Stimulated activated CD4-positive, alpha-beta T cell treated with anti-CD3 and anti-CD28 coated beads, Interleukin-15, amount 100 ng/mL, for 24 hours (primary cell): ENCODE data around the gene CCDC51.

Experiments
- DNase-seq: peaks from one replicate; pipeline ENCODE4 v3.0.0-alpha.2; 2020

The CCDC51 gene

GRCh38 chr3:48432411-48433371, 7.2 kb downstream of the CCDC51 start:
- DNase-seq = no peak

GRCh38 chr3:48431224-48432029, 8.5 kb downstream of the CCDC51 start:
- no peak for DNase-seq

DNA sequence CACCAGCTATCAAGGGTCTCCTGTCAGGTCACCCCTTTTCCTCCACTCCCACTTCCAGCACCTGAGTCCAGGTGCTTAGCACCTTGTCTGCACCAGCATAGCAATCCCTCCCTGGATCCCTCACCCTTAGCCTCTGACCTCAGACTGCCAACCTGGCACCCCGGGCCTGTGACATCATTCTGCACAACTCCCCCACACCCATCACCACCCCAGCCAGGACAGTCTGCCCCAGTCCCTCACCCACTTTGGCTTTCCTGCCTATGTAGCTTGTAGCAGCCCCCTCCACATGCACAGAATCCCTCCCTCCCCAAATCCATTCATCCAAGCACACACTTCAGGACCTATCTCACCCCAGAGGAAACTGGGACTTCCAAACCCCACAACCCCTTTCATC, 9.2 kb downstream of the CCDC51 start:
- DNase-seq = no peak

DNA sequence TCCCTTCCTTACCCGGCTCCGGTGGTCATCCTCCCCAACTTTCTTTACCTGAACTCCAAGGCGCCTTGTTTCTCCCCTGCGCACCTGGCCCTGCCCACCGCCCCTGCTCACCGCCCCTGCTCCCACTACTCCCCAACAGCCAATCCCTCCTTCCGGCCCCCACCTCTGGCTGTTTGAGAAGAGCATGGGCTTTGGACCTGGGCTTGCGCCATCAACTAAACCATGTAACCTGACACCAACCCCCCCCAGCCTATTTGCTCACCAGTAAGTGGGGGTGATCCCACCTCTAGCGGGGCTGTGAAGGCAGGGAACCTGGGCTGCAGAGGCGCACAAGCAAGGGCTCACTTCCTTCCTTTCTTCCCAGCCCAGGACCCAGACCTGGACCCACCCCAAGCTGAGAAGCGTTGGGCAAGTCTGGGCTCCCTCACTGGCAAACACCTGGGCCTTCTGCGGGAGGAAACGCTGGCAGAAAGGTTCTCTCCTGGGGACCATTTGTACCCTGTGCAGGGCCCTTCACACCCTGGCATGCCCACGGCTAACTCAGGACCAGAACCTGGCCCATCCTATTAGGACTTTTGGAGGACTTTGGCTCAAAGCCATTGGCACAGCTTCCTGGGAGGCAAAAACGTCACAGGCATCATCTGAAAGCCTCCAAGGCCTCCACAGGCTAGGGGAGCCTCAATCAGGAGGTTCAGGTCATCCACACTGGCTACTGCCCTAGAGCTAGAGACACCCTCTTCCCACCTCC, 9.8 kb downstream of the CCDC51 start, which contains the start of gene PLXNB1:
TSS of gene PLXNB1 (minus strand) at position 127 of the 748 bp plus-strand sequence. CDS start 5,475 bp downstream, outside the sequence.
- DNase-seq = peak; percentile 23

GRCh38 chr3:48429317-48429959, 10.5 kb downstream of the CCDC51 start:
- peak; percentile 70 for DNase-seq

- DNase-seq = peak; percentile 40
These were observed 11.2 kb downstream of the CCDC51 start for GRCh38 chr3:48428572-48429316.

- DNase-seq = no peak
These were observed 11.8 kb downstream of the CCDC51 start for GRCh38 chr3:48428088-48428571.

DNA sequence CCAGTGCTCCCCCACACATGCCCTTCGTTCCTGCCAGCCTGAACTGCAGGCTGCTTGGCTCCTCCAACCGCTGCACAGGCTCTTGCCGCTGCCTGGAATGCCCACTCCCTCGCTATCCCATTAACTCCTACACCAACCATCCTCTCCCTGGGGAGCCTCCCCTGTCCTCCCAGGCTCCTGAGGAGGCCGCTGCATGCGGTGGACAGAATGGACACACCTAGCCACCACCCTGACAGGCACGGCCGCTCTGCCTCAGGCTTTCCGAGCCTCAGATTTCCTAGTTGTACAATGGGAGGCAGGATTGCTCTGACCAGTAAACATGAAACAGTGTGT, 12.3 kb downstream of the CCDC51 start:
- no peak for DNase-seq

DNA sequence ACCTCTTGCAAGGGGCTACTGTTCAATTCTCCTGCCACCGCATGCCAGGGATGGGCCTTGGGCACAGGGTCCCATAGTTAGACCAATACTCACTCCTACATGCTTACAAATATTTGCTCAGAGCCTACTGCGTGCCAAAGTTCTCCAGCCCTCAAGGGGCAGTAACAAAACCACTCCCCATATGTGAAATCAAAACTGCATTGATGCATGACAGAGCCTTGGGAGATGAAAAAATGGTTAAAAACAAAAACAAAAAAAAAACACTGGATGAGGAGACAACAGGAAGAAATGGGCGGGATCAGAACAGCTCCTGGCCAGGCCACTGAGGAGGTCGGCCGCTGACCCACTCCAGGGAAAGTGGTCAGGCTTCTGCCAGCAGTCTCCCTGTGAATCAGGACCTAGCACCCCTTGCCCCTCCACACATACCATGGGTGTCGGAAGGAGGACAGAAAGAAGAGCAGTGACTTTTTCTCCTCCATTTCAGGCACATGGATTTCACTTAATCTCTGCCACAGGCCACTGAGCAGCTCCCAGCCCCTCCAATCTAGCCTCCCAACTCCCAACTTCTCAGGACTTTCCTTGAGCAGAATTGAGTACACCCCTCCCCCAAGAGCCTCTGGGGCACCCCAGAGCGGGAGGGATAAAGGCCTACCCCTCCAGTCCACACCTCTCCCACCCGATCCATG, 12.8 kb downstream of the CCDC51 start:
- DNase-seq = no peak

DNA sequence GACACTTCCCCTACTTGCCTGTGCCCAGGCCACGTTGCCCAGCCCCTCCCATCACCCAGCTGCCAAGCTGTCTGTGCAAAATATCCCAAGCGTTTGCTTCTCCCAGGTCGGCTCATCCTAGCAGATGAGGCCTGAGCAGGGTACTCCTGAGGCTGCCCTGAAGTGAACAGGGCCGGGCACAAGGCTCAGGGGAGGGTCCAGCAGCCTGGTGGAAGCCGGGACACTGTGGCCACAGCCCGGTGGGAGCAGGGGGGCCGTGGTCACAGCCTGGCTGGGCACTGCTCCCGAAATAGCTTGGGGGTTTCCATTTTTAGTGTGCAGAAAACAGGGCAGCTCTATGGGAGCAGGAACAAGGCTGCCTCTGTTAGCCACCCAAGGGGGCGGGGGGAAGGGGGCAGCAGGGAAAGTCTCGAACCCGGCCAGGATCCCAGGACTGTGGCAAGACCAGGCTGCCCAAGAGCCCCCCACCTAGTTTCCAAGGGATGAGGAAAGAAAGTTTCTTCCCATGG, 13.5 kb downstream of the CCDC51 start:
- no peak for DNase-seq

- no peak for DNase-seq
These were observed 14.6 kb downstream of the CCDC51 start for GRCh38 chr3:48425281-48425812.

DNA sequence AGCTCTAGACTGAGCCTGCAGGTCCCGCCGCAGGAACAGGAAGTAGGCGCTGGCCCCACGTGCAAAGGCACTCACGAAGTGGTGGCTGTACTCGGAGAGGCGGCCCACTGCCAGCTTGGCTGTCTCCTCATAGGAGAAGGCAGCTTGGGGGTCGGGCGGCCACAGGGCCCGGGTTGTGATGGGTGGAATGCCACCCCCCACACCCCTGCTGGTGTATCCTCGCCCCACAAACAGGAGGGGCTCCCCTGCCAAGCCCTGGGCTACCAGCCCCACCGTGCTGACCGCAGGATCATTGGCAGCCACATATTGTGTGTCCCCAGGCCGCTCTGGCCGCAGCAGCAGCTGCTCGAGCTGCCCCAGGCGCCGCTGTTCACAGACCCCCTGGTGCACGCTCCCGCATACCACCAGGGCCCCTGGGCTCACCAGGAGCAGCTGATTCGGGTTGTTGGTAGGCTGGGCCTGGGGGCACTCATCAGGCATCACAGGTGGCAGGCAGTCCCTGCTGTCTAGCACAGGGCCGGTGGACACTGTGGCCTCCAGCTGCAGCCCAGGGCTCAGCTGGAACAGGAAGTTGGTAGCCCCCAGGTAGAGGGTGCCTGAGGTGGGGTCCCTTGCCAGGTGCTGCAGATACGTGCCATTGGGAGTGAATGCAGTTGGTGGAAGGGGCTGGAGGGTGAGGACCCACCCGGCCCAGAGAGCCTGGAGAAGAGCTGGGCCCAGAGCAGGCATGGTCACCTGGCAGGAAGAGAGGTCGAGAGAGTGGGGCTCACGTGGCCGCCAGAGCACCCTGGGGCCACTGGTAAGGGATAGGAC, 15.8 kb downstream of the CCDC51 start:
- no peak for DNase-seq

DNA sequence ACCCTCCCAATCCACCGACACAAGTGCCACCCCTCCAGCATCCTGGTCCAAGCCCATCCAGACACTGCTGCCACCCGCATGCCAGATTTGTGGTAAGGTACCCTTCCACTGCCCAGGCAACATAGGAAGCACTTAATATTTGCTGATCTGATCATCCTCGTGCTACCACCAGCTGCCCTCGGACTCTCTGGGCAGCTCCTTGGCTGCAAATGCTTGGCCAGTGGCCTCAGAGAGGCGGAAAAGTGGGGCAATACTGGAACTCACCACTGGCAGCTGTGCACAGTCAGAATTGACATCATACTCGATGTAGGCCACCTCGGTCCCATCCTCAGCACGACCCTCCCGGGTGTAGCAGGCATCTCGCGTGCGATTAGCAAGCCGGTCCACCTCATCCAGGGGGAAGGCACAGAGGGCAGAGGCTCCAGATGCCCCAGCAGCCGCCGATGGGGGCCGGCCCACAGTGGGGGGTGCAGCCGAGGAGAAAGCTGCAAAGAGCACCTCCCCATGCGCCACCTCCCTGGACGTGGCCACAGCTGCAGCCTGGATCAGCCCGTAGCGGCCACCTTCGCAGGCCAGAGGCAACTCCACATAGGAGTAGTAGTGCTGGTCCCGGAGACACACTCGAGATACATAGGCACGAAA, 16.6 kb downstream of the CCDC51 start:
- DNase-seq = no peak

DNA sequence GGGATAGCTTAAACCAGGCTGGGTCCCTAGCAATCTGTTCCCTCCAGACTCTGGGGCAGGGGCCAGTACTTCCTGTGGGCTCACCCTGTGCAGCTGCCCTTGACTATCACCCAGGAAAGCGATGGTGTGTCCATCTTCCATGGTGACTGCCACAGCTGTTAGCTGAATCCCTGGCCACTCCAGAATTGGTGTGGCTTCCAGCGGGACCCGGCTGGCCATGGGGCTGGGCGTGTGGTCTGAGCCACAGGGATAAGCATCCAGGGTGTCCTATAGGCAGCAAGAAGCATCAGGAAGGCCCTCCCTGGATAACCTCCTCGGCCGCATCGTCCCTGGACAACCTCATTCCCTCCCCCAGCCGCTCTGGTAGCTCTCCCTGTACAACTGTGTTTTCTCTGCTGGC, 17.2 kb downstream of the CCDC51 start:
- no peak for DNase-seq

DNA sequence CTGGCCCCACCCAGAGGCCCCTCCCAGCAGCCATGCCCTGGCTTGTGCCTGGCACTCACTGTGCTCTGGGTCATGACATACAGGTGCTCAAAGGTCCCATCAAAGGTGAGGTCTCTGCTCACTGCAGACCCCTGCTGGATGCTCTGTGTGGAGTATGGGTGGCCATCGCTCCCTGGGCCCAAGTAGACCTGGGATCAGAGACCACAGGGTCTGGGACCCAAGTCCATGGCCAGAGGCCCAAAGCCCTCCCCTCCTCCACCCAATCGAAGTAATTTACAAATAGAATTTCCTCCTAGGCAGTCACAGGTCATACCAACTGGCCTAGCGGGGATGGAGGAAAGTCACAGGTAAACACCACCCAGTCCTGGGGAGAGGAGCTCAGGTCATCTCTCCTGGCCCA, 17.6 kb downstream of the CCDC51 start:
- DNase-seq = no peak

DNA sequence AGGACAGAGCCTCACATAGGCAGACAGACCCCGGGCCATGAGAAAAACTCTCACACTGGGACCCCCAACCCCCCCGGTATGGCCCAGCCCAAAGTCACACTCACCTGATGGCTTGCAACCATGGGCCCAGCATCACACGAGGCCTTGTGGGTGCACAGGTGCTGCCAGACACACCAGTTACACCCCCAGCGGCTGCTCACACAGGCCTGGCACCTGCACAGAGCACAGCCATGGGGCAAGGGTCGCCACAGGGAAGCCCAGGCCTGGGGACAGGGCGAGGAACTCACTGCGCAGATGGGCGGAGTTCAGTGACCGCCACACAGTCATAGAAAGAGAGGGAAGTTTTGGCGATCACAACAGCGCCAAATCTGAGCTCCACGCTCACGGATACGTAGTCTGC, 19.4 kb downstream of the CCDC51 start:
- no peak for DNase-seq

DNA sequence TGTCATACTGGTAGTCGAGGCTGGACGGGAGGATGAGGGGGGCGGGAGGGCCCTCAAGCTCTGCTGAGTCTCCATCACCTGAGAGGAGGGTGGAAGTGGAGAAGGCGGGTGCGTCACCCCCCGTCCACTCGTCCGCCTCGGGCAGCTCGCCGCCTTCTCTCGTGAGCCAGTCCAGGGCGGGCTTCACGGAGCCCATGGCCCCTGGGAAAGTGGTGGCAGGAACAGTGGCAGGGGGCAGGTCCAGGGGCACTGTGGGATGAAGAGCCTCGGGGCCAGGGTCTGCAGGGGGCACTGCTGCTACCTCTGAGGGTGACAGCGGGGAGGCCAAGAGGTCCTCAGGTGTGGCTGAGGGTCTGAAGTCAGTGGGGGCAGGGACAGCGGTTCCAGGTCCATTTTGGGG, 20.3 kb downstream of the CCDC51 start:
- no peak for DNase-seq

GRCh38 chr3:48419149-48419548, 20.8 kb downstream of the CCDC51 start:
- no peak for DNase-seq

DNA sequence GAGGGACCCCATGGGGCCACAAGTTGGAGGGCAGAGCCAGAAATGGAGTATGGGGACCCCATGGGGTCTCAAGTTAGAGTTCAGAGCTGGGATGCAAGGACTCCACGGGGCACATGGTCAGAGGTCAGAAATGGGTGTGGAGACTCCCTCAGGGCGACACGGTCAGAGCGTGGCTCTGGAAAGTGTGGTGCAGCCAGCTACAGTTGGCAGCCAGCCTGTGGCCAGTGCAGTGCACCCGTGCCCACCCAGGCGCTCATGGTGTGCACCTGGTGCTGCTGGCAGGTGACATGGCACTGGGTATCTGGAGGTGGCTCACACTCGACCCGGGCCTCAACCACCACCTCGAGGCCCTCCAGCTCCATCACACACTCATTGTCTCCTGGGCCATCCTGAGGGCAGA, 21.3 kb downstream of the CCDC51 start:
- no peak for DNase-seq
